ENCODE results near the gene FGR.

Gene FGR

DNA sequence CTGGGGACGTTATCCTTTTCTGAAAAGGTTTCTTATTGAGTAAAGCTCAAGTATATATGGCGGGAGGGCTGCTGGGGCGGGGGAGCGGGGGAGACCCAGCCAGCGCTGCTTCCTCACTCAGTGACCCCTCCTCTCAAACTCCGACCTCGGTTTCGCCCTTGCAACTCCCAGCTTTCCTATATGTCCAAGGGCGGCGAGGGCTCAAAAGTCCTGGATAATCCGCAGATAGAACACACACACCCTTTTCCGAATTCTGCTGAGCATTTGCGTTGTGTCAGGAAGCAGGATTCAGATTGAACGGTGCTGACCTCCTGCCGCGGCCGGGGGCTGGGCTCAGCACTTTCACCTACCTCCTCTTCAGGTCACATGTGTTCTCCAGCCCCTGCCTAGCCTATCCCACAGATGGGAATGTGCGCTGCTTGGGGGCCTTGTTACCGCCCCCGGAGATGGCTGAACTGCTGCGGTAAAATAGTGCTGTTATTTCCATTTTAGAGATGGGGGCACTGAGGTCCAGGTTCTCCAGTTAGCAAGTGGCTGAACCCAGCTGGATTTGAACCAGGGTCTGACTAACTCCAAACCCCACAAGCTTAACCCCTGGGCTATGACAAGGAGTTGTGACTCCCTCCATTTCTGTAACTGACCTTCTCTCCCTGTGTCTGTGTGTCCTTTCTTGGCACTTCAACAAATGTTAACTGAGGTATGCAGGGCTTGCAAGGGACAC lies 30.2 kb downstream of the FGR start:
- no peak overlapping the region for H3K27ac ChIP-seq
- TF ChIP-seq ZFX (IDR thresholded peaks at IDR 0.05) (no peak), CTCF (conservative IDR thresholded peaks at IDR 0.05) (no peak)

- H3K27ac ChIP-seq, result peak within 1 kb of the TSS; percentile 80
- TF ChIP-seq ZFX (IDR thresholded peaks at IDR 0.05) (no peak), CTCF (conservative IDR thresholded peaks at IDR 0.05) (no peak)
These were observed 31.1 kb downstream of the FGR start, which contains the start of gene AHDC1 for GRCh38 chr1:27603681-27604578. AHDC1 (minus strand) TSS chr1:27604144; CDS start chr1:27552115, 52,029 bp downstream.

DNA sequence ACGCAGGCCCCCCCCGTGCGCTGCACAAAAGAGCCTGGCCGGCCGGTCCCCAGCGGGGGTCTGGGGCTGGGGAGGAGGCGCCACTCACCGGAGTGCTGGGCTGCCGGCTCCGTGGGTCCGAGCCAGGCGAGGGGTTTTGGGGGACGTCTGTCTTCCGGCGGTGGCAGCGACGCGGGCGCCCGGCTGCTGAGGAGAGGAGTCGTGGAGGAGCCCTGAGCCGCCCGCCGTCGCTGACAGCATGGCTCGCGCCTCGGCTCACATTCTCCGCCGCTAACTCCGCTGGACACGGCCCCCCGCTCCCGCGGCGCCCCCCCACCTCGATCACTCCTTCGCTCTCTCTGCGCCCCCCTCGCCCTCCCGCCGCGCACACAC lies 31.7 kb downstream of the FGR start:
- TF ChIP-seq ZFX (IDR thresholded peaks at IDR 0.05), result 0 out of 2 replicates have a peak, but pooled peaks have one; percentile 22
- TF ChIP-seq CTCF (conservative IDR thresholded peaks at IDR 0.05), result no peak
- H3K27ac ChIP-seq, result peak overlapping the region; percentile 80

DNA sequence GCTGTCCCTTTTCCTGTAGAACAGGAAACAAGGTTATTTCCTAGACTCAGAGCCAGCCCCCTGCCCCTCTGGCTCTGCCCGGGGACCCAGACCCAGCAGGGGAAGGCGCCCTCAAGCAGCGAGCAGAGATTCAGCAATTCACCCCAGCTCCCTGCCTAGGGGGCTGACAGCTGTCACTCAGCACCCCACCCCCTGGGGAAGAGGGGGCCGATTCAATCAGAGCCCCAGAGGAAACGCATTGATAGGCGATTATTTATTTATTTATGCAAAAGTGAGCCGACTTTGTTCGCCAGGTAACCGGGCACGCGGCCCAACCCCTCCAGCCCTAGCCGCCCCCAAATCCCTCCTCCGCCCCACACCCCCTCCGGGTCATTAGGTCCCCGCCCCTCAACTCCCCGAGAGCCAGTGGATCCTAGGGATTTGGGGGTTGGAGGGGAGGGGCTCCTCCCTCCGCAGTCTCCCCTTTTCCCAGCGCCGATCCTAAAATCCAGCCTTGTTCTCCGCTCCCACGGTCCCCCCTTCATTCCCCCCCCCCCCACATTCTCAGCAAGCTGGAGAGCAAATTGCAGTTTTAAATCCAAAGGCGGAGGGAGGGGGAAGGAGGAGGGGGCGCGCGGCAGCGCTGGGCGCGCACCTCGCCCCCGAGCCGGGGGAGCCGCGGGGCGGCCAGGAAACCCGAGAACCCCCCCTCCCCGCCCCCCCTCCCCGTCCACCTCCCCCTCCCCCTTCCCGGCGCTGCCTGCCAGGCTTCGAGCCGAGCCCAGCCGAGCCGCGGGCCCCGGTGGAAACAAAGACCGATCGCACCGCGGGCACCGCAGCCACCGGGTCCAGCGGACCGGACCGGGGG lies 32.3 kb downstream of the FGR start:
- H3K27ac ChIP-seq, result peak overlapping the region; percentile 80
- TF ChIP-seq ZFX (IDR thresholded peaks at IDR 0.05) (no peak), CTCF (conservative IDR thresholded peaks at IDR 0.05) (no peak)

DNA sequence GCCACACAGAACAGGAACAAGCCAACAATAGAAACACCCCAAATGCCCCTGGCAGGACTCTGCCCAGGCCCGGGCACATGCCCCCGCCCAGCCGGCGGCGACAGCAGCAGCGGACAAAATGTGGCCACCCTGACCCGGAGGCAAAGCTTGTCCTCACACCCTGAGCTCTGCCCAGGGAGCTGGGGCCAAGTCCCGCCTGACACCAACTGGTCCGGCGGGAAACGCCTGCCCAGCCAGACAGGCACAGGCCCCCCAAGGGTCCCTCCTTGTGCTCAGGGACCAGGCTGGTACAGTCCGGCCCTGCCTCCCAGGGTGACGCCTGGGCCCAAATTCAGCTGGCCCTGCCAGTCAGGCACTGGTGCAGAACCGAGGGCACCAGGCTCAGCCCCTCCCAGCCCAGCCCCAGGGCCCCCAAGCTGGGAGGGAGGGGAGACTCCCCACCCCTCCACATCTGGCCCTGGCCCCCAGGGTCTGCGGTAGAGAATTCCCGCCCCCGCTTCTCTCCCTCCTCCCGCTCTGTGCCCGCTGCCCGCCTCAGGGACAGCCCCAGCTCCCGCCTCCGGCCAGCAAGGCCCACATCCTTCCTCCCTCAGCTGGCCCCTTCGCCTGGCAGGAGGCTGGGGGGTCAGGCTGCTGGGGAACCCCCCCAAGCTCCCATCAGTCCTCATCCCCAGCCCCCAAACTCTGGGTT lies 33.1 kb downstream of the FGR start:
- TF ChIP-seq ZFX (IDR thresholded peaks at IDR 0.05) (peak; percentile 67; the same call in 1 of the 2 replicates), CTCF (conservative IDR thresholded peaks at IDR 0.05) (no peak)
- peak overlapping the region; percentile 80 for H3K27ac ChIP-seq

DNA sequence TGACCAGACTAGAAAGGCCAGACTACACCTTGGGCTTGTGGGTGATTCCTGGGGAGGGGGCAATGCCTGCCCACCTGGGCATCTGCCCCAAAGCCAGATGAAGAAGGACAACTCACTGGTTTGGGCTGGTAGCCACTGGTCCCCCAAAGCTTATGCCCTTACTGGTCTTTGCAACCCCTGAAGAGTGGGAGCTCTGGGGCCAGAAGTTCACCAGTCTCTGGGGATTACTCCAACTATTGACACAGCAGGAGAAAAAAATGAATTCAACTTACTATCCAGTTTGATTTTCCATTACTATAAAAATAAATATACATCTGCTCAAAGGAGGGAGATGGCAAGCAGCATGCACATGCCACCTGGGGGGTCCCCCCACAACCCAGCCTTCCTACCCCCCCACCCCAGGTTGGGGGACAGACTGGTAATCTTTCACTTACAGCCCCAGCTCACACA lies 33.6 kb downstream of the FGR start:
- peak overlapping the region; percentile 80 for H3K27ac ChIP-seq
- TF ChIP-seq CTCF (conservative IDR thresholded peaks at IDR 0.05), result no peak
- TF ChIP-seq ZFX (IDR thresholded peaks at IDR 0.05), result no peak
